Measurements from ENCODE around the gene PRELID2.

DNA sequence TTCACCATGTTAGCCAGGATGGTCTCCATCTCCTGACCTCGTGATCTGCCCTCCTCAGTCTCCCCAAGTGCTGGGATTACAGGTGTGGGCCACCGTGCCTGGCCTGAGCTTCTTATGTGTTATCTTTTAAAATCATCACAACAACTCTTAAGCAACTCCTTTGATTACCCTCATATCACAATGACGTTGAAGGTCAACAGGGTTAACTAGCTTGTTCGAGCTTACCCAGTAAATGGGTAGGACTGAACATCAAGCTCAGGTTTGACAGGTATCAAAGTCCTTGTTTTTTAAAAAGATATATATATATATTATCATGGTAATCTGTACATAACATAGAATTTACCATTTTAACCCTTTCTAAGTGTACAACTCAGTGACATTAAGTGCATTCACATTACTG is 34.6 kb upstream of the PRELID2 start:
- no peak for TF ChIP-seq POLR2A (IDR thresholded peaks at IDR 0.05)
- TF ChIP-seq CTCF (IDR thresholded peaks at IDR 0.05 in 8 of 11, conservative IDR thresholded peaks at IDR 0.05 in 3 of 11), result no peak
- no peak for TF ChIP-seq POLR2AphosphoS5 (IDR thresholded peaks at IDR 0.05)
